HG03025 (cell line): ENCODE results near the gene OR5D14.

Experiments
- ATAC-seq: cut with Tn5 transposase; IDR thresholded peaks from one replicate; pipeline ENCODE4 v1.9.1; 2021; ENCODE audit warnings: mild to moderate bottlenecking, moderate library complexity; ENCODE audit not compliant: unreplicated experiment, low FRiP score

The OR5D14 gene

DNA sequence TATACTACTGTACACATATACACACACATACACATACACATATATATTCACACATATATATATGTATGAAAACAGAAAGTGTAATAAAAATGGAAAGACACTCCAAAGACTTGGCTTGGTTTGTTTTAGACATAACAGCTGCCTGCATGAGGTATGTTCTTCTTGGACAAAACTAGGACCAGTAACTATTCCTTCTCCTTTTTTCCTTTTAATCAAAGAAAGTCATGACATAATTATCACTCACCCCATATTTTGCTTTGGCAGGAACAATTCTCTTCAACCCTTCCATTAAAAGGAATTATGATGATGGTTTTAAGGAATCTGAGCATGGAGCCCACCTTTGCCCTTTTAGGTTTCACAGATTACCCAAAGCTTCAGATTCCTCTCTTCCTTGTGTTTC is at the start of gene OR5D14:
TSS of gene OR5D14 (plus strand) at position 301 of the 400 bp plus-strand sequence. CDS start at position 301, 0 bp downstream.
- ATAC-seq: no peak

DNA sequence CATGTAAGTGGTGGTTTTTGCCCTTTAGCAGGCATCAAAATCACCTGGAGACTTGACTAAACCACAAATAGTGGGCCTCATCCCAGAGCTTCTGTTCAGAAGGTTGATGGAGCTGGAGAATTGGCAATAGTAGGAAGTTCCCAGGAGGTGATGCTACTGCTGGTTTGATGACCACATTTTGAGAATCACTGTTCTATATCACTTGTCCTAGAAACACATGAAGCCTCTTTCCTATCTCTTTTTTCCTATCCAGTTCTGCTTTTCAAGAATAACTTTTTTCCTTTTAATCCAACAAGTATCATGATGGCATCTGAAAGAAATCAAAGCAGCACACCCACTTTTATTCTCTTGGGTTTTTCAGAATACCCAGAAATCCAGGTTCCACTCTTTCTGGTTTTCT is 22.2 kb upstream of the OR5D14 start, which contains the start of gene OR5D13:
TSS of gene OR5D13 (plus strand) at position 301 of the 400 bp plus-strand sequence. CDS start at position 301, 0 bp downstream.
- no peak for ATAC-seq

DNA sequence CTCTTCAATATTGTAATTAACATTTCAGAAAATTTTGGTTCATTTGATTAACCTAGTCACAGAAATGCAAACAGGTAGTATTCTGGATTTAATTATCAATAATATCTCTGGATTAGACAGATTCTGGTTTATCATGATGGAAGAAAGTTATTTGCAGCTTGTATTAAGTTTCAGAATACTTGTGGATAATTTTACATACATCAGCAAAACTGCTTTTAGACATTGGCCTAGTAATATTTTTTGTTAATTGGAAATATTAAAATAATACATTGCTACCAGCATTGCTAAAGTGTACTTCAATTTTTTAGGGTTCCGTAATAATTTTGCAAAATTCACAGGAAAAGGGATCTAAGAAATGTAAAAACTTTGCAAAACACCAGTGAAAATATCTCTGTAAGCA is 3.8 kb upstream of the OR5D14 start:
- ATAC-seq: no peak

DNA sequence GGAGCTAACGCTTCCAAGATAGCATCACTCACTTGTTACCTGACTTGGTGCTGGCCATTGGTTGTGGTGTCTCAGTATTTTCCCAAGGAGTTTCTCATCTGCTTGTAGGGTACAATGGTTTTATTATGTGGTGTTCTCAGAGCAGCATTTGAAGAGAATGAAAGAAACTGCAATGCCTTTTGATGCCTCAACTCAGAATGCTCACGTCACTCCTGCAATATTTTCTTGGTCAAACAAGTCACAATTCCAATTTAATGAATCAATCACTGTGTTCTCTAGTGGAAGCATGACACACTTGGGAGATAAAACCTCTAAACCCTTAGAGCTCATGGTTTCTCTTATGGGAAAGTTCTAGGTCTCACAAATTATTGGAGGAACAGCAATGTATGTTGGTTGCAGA is 2.0 kb upstream of the OR5D14 start:
- no peak for ATAC-seq

DNA sequence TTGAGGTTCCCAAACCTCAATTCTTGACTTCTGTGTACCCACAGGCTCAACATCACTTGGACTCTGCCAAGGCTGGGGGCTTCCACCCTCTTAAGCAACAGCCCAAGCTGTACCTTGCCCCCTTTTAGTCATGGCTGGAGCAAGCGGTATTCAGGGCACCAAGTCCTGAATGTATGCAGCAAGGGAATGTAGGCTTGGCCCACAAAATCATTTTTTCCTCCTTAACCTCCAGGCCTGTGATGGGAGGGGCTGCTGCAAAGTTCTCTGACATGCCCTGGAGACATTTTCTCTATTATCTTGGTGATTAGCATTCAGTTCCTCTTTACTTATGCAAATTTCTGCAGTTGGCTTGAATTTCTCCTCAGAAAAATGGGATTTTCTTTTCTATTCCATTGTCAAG is 10.9 kb downstream of the OR5D14 start:
- ATAC-seq: no peak

DNA sequence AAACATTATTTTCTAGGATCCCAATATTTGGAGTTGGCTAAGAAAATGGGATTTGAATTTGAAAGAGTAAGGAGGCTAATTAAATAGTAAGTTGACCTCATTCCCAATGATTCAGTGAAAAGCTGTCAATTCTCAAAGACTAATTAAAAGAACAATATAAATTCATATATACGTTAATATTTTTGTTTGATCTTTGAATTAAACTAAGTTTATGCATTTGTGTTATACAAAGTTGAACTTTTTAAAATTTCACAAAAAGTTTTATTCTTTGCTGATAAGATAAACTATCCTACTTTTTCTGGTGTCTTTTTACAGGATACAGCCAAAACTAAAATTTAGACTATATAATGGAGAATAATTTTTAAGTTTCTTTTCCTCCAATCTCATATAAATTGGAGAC is 15.7 kb downstream of the OR5D14 start, which contains the start of gene OR5L1:
TSS of gene OR5L1 (plus strand) at position 301 of the 400 bp plus-strand sequence. CDS start 100 bp downstream, outside the sequence.
- ATAC-seq: no peak

DNA sequence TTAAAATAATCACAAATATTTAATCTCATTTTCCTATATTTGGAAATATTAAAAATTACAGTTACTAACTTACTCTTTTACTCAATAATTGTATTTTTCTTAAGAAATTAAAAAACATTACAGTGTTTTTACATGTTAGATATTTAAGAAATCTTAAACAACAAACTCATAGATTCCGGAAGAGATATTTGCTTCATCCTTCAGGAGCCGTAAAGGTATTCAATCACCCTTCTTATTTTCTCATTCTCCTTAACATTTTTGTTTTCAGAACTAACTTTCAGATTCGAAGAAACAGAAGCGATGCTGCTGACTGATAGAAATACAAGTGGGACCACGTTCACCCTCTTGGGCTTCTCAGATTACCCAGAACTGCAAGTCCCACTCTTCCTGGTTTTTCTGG is 24.0 kb downstream of the OR5D14 start, which contains the start of gene OR5D18:
TSS of gene OR5D18 (plus strand) at position 301 of the 400 bp plus-strand sequence. CDS start at position 301, 0 bp downstream.
- no peak for ATAC-seq

DNA sequence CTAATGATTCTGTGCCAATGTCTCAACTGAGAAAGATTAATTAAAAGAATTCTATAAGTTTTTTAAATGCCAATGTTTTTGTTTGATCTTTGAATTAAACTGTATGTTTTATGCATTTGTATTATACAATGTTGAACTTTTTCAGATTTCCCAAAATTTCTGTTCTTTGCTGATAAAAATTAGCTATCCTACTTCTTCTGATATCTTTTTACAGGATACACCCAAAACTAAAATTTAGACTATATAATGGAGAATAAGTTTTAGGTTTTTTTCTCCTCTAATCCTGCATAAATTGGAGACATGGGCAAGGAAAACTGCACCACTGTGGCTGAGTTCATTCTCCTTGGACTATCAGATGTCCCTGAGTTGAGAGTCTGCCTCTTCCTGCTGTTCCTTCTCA is 31.6 kb downstream of the OR5D14 start, which contains the start of gene OR5L2:
TSS of gene OR5L2 (plus strand) at position 301 of the 400 bp plus-strand sequence. CDS start at position 301, 0 bp downstream.
- ATAC-seq: no peak

DNA sequence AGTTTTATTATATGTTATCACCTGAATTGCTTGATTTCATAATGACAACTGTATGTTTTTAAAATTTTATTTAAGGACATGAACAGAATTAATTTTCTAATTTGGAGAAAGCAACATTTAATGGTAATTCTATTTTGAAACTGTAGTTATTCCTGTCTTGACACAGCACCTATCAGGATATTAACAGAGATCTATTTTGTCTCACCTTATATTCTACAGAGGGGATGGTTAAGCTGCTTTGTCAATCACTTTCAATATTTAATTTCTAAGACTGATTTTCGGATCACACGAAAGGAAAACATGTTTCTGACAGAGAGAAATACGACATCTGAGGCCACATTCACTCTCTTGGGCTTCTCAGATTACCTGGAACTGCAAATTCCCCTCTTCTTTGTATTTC is 43.1 kb downstream of the OR5D14 start, which contains the start of gene OR5D16:
TSS of gene OR5D16 (plus strand) at position 301 of the 400 bp plus-strand sequence. CDS start at position 301, 0 bp downstream.
- ATAC-seq: no peak
